ENCODE measurements around the gene FOXK2. TPM values are rescaled to one million over a fixed set of nuclear protein-coding genes. Genes with fewer than 3 reads are reported as not detected.
A peak's percentile ranks its signal among the peaks of the same experiment; 100 is the strongest.
"Not testable (repeated sequence)": the region's sequence is repeated elsewhere in the genome, so short reads cannot be mapped to it uniquely, and the experiment has no call there.

Gene FOXK2
- total and polyA plus RNA-seq, 2 experiments from 2014 or later, result 30.2 to 37.7 TPM

- Histone ChIP-seq H2AFZ (no peak overlapping the region), H3K4me1 (ENCODE audit: insufficient read depth) (peaks cover 7% of the 10 kb centered on the region), H3K27ac (peak overlapping the region; percentile 21), H3K36me3 (replicated peaks; ENCODE audit: insufficient read depth, low read depth) (no peaks in the 10 kb centered on the region), H3K27me3 (no peaks in the 10 kb centered on the region), H3K9me2 (replicated peaks; ENCODE audit: insufficient read depth) (no peaks in the 10 kb centered on the region), H4K20me1 (ENCODE audit: insufficient read depth, poor library complexity, severe bottlenecking) (peaks cover 83% of the 10 kb centered on the region), H3K9me3 (ENCODE audit: low read depth) (no peaks in the 10 kb centered on the region), H3K4me2 (no peak overlapping the region), H3K79me2 (peaks cover 98% of the 10 kb centered on the region), H3K4me3 (no peak overlapping the region)
- WGBS (ENCODE audit: low lambda C conversion rate, missing lambda C conversion rate), result 90% methylated on average over 15 of the region's 15 CpGs
- no peak for DNase-seq (ENCODE audit: low spot score)
- TF ChIP-seq CTCF (IDR thresholded peaks at IDR 0.05; ENCODE audit: poor library complexity) (no peak), EZH2 (IDR thresholded peaks at IDR 0.05; ENCODE audit: borderline replicate concordance) (no peak), EZH2phosphoT487 (IDR thresholded peaks at IDR 0.05; ENCODE audit: low read depth, severe bottlenecking, unreplicated experiment) (no peak)
Observed at GRCh38 chr17:82560252-82560642, 40.7 kb downstream of the FOXK2 start.

GRCh38 chr17:82560802-82561428 is 41.4 kb downstream of the FOXK2 start:
- Histone ChIP-seq H3K4me1 (ENCODE audit: insufficient read depth) (peaks cover 14% of the 10 kb centered on the region), H4K20me1 (ENCODE audit: insufficient read depth, poor library complexity, severe bottlenecking) (peaks cover 79% of the 10 kb centered on the region), H3K79me2 (peaks cover 100% of the 10 kb centered on the region), H3K27ac (no peak overlapping the region), H3K4me3 (no peak overlapping the region), H2AFZ (no peak overlapping the region), H3K4me2 (no peak overlapping the region), H3K36me3 (replicated peaks; ENCODE audit: insufficient read depth, low read depth) (no peaks in the 10 kb centered on the region), H3K9me2 (replicated peaks; ENCODE audit: insufficient read depth) (no peaks in the 10 kb centered on the region), H3K27me3 (no peaks in the 10 kb centered on the region), H3K9me3 (ENCODE audit: low read depth) (no peaks in the 10 kb centered on the region)
- WGBS (ENCODE audit: low lambda C conversion rate, missing lambda C conversion rate), result 86% methylated on average over 9 of the region's 9 CpGs
- no peak for TF ChIP-seq CTCF (IDR thresholded peaks at IDR 0.05; ENCODE audit: poor library complexity)
- no peak for TF ChIP-seq EZH2 (IDR thresholded peaks at IDR 0.05; ENCODE audit: borderline replicate concordance)
- no peak for TF ChIP-seq EZH2phosphoT487 (IDR thresholded peaks at IDR 0.05; ENCODE audit: low read depth, severe bottlenecking, unreplicated experiment)
- no peak for DNase-seq (ENCODE audit: low spot score)

GRCh38 chr17:82561429-82562035 is 42.0 kb downstream of the FOXK2 start:
- Histone ChIP-seq H3K36me3 (replicated peaks; ENCODE audit: insufficient read depth, low read depth) (no peaks in the 10 kb centered on the region), H3K4me1 (ENCODE audit: insufficient read depth) (peaks cover 20% of the 10 kb centered on the region), H3K4me3 (no peak overlapping the region), H3K9me3 (ENCODE audit: low read depth) (no peaks in the 10 kb centered on the region), H3K27ac (no peak overlapping the region), H3K27me3 (no peaks in the 10 kb centered on the region), H3K79me2 (peaks cover 100% of the 10 kb centered on the region), H4K20me1 (ENCODE audit: insufficient read depth, poor library complexity, severe bottlenecking) (peaks cover 73% of the 10 kb centered on the region), H3K4me2 (no peak overlapping the region), H3K9me2 (replicated peaks; ENCODE audit: insufficient read depth) (no peaks in the 10 kb centered on the region), H2AFZ (no peak overlapping the region)
- WGBS (ENCODE audit: low lambda C conversion rate, missing lambda C conversion rate), result 97% methylated on average over 31 of the region's 31 CpGs
- no peak for DNase-seq (ENCODE audit: low spot score)
- TF ChIP-seq EZH2 (IDR thresholded peaks at IDR 0.05; ENCODE audit: borderline replicate concordance), result no peak
- no peak for TF ChIP-seq CTCF (IDR thresholded peaks at IDR 0.05; ENCODE audit: poor library complexity)

GRCh38 chr17:82562718-82563220 is 43.2 kb downstream of the FOXK2 start:
- 90% methylated on average over 7 of the region's 7 CpGs for WGBS (ENCODE audit: low lambda C conversion rate, missing lambda C conversion rate)

More at GRCh38 chr17:82562718-82563220, 43.2 kb downstream of the FOXK2 start:
- not testable (repeated sequence) for H3K36me3 ChIP-seq (replicated peaks; ENCODE audit: insufficient read depth, low read depth); H2AFZ ChIP-seq; H3K4me2 ChIP-seq; H3K4me3 ChIP-seq; H3K27me3 ChIP-seq; H3K27ac ChIP-seq; H3K9me2 ChIP-seq (replicated peaks; ENCODE audit: insufficient read depth); DNase-seq (ENCODE audit: low spot score); H3K9me3 ChIP-seq (ENCODE audit: low read depth)
- Histone ChIP-seq H4K20me1 (ENCODE audit: insufficient read depth, poor library complexity, severe bottlenecking) (peaks cover 65% of the 10 kb centered on the region), H3K79me2 (peaks cover 100% of the 10 kb centered on the region), H3K4me1 (ENCODE audit: insufficient read depth) (peaks cover 24% of the 10 kb centered on the region)
